HG03565 (cell line): ENCODE measurements around the gene METRNL.
"Not testable (repeated sequence)": the region's sequence is repeated elsewhere in the genome, so short reads cannot be mapped to it uniquely, and the experiment has no call there.

ENCODE experiments used
- ATAC-seq: cut with Tn5 transposase; IDR thresholded peaks from one replicate; pipeline ENCODE4 v1.9.1; 2021; ENCODE audit warnings: mild to moderate bottlenecking, moderate library complexity; ENCODE audit not compliant: unreplicated experiment

The METRNL gene

GRCh38 chr17:83079352-83079747 lies at the start of gene METRNL:
Gene METRNL (plus strand): TSS chr17:83079609. CDS start chr17:83079816, 207 bp downstream.
- ATAC-seq = no peak

- ATAC-seq = no peak
Measured at GRCh38 chr17:83030432-83030831, 49.0 kb upstream of the METRNL start.

GRCh38 chr17:83031321-83031945 lies 48.0 kb upstream of the METRNL start:
- no peak for ATAC-seq

- not testable (repeated sequence) for ATAC-seq
Measured at GRCh38 chr17:83031946-83032451, 47.4 kb upstream of the METRNL start.

- ATAC-seq = no peak
Measured at GRCh38 chr17:83032781-83033180, 46.6 kb upstream of the METRNL start.

- ATAC-seq = no peak
Measured at GRCh38 chr17:83034525-83034924, 44.9 kb upstream of the METRNL start.

GRCh38 chr17:83035722-83036121 lies 43.7 kb upstream of the METRNL start:
- ATAC-seq = no peak

GRCh38 chr17:83036193-83036592 lies 43.2 kb upstream of the METRNL start:
- no peak for ATAC-seq

- ATAC-seq = no peak
Measured at GRCh38 chr17:83036666-83037065, 42.7 kb upstream of the METRNL start.

GRCh38 chr17:83037084-83037873 lies 42.1 kb upstream of the METRNL start:
- ATAC-seq = no peak

- no peak for ATAC-seq
Measured at GRCh38 chr17:83037874-83038165, 41.6 kb upstream of the METRNL start.

GRCh38 chr17:83038983-83039382 lies 40.4 kb upstream of the METRNL start:
- not testable (repeated sequence) for ATAC-seq

GRCh38 chr17:83041305-83041704 lies 38.1 kb upstream of the METRNL start:
- no peak for ATAC-seq

- no peak for ATAC-seq
Measured at GRCh38 chr17:83042522-83043158, 36.8 kb upstream of the METRNL start.

GRCh38 chr17:83044479-83044878 lies 34.9 kb upstream of the METRNL start:
- ATAC-seq = not testable (repeated sequence)

GRCh38 chr17:83046448-83047181 lies 32.8 kb upstream of the METRNL start:
- ATAC-seq = no peak

GRCh38 chr17:83047182-83047478 lies 32.3 kb upstream of the METRNL start:
- no peak for ATAC-seq

- ATAC-seq = not testable (repeated sequence)
Measured at GRCh38 chr17:83047818-83048475, 31.5 kb upstream of the METRNL start.

GRCh38 chr17:83050651-83051395 lies 28.6 kb upstream of the METRNL start:
- ATAC-seq = no peak
